8988T (cell line): ENCODE results near the gene PDE8A.

Source experiments
- DNase-seq: peaks from one replicate; pipeline ENCODE4 v3.0.0; 2011

PDE8A gene

GRCh38 chr15:85099195-85099803, 117.6 kb downstream of the PDE8A start:
- DNase-seq = no peak

GRCh38 chr15:85100186-85100937, 118.7 kb downstream of the PDE8A start:
- no peak for DNase-seq

- DNase-seq = no peak
These were observed 122.9 kb downstream of the PDE8A start for GRCh38 chr15:85104584-85104983.

- no peak for DNase-seq
These were observed 126.5 kb downstream of the PDE8A start for GRCh38 chr15:85108136-85108535.

- DNase-seq = no peak
These were observed 127.7 kb downstream of the PDE8A start for GRCh38 chr15:85109333-85109732.

GRCh38 chr15:85112997-85113396, 131.3 kb downstream of the PDE8A start:
- DNase-seq = no peak

- no peak for DNase-seq
These were observed 133.2 kb downstream of the PDE8A start for GRCh38 chr15:85114886-85115285.

- no peak for DNase-seq
These were observed 134.4 kb downstream of the PDE8A start for GRCh38 chr15:85116066-85116465.

- DNase-seq = no peak
These were observed 134.8 kb downstream of the PDE8A start for GRCh38 chr15:85116494-85116893.

- DNase-seq = no peak
These were observed 135.4 kb downstream of the PDE8A start for GRCh38 chr15:85116925-85117646.

- DNase-seq = no peak
These were observed 136.5 kb downstream of the PDE8A start for GRCh38 chr15:85118173-85118572.

GRCh38 chr15:85118581-85118980, 136.9 kb downstream of the PDE8A start:
- DNase-seq = no peak

GRCh38 chr15:85120351-85121113, 138.9 kb downstream of the PDE8A start:
- DNase-seq = no peak

GRCh38 chr15:85124173-85124572, 142.5 kb downstream of the PDE8A start:
- no peak for DNase-seq

- no peak for DNase-seq
These were observed 143.5 kb downstream of the PDE8A start for GRCh38 chr15:85125056-85125661.

- no peak for DNase-seq
These were observed 147.0 kb downstream of the PDE8A start for GRCh38 chr15:85128621-85129020.

- DNase-seq = no peak
These were observed 148.2 kb downstream of the PDE8A start for GRCh38 chr15:85129881-85130280.

GRCh38 chr15:85131915-85132314, 150.3 kb downstream of the PDE8A start:
- no peak for DNase-seq

GRCh38 chr15:85133709-85134108, 152.1 kb downstream of the PDE8A start:
- no peak for DNase-seq

- DNase-seq = no peak
These were observed 156.0 kb downstream of the PDE8A start for GRCh38 chr15:85137489-85138168.

- DNase-seq = no peak
These were observed 157.7 kb downstream of the PDE8A start for GRCh38 chr15:85139391-85139790.

GRCh38 chr15:85141726-85142125, 160.1 kb downstream of the PDE8A start:
- no peak for DNase-seq
